Astrocyte of the cerebellum (primary cell): Measurements from ENCODE around the gene THSD4.
A peak's percentile ranks its signal among the peaks of the same experiment; 100 is the strongest.

Experiments
- DNase-seq: peaks from one replicate; pipeline ENCODE4 v3.0.0-alpha.2; 2011; ENCODE audit warnings: low read depth
- H3K4me3 ChIP-seq: 2 replicates; pipeline ENCODE4 v1.5.1; 2011; ENCODE audit warnings: mild to moderate bottlenecking, low read depth, low read length, moderate library complexity
- in situ Hi-C: cut with HindIII; loops from 2 replicates; pipeline ENCODE4 v1.10.0; 2017; ENCODE audit warnings: low sequenced_read_pairs
- TF ChIP-seq, protein P1 (sequence below): IDR thresholded peaks from 2 replicates; pipeline ENCODE4 v1.5.1; 2012; ENCODE audit warnings: low read length, low read depth, moderate library complexity, mild to moderate bottlenecking; ENCODE audit errors: missing control alignments

The THSD4 gene

GRCh38 chr15:71444866-71445590 lies 329.8 kb downstream of the THSD4 start:
- TF ChIP-seq, protein P1, sequence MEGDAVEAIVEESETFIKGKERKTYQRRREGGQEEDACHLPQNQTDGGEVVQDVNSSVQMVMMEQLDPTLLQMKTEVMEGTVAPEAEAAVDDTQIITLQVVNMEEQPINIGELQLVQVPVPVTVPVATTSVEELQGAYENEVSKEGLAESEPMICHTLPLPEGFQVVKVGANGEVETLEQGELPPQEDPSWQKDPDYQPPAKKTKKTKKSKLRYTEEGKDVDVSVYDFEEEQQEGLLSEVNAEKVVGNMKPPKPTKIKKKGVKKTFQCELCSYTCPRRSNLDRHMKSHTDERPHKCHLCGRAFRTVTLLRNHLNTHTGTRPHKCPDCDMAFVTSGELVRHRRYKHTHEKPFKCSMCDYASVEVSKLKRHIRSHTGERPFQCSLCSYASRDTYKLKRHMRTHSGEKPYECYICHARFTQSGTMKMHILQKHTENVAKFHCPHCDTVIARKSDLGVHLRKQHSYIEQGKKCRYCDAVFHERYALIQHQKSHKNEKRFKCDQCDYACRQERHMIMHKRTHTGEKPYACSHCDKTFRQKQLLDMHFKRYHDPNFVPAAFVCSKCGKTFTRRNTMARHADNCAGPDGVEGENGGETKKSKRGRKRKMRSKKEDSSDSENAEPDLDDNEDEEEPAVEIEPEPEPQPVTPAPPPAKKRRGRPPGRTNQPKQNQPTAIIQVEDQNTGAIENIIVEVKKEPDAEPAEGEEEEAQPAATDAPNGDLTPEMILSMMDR, result no peak
- H3K4me3 ChIP-seq, result no peak overlapping the region
- no peak for DNase-seq
- in situ Hi-C loops, result loop anchor here (25.0 kb wide), 1 partner anchor 333 kb away; the partner anchor contains the start of gene THSD4

- H3K4me3 ChIP-seq, result no peak overlapping the region
- DNase-seq, result no peak
- TF ChIP-seq, protein P1, result no peak
- in situ Hi-C loops, result loop anchor here (25.0 kb wide), 1 partner anchor 335 kb away; the partner anchor contains the start of gene THSD4
Observed at GRCh38 chr15:71447328-71448250, 332.3 kb downstream of the THSD4 start.

DNA sequence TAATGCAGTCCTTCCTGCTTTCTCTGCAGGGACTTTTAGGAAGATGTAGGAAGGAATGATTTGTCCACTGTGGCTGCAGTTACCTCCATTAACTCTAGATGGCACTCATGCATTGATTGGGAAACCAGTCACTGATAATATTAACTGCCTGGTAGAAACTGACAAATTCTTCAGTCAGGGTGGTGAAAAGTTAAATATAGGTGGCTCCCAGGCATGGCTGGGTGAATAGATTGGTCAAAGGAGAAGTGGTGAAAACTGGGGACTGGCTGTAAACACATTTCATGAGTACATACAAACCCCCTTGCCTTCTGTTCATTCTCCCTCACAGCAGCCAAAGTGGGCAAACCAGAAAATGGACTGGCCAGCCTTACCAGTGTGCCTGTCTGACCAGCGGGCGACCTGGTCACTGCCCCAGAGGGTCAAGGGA lies 333.4 kb downstream of the THSD4 start:
- TF ChIP-seq, protein P1, result peak; percentile 90
- in situ Hi-C loops, result loop anchor here (25.0 kb wide), 1 partner anchor 336 kb away; the partner anchor contains the start of gene THSD4
- H3K4me3 ChIP-seq, result no peak overlapping the region
- DNase-seq, result peak; percentile 73

- in situ Hi-C loops, result loop anchor here (25.0 kb wide), 1 partner anchor 337 kb away; the partner anchor contains the start of gene THSD4
- no peak for DNase-seq
- TF ChIP-seq, protein P1, result no peak
- H3K4me3 ChIP-seq, result no peak overlapping the region
Observed at GRCh38 chr15:71449363-71449762, 334.1 kb downstream of the THSD4 start.

DNA sequence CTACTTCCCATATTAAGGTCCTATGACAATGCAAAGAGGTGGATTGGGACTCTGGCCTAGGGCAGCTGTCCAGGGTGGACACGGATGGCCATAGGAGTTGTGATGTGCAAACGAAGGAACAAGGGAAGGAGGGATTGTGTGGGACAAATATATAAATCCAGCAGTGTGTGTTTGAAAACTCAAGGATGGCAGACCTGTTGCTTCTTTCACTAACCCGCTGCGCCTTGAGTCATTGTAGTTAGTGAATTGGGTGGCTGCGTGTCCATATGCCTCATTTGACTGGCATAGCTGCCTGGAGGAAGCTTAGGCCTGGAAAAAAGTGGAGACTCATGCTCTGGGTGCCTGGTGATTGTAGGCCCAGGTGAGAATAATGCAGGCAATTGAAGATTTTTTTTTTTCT lies 334.7 kb downstream of the THSD4 start:
- DNase-seq, result no peak
- TF ChIP-seq, protein P1, result no peak
- in situ Hi-C loops, result loop anchor here (25.0 kb wide), 1 partner anchor 338 kb away; the partner anchor contains the start of gene THSD4
- H3K4me3 ChIP-seq, result no peak overlapping the region

GRCh38 chr15:71451130-71451529 lies 335.9 kb downstream of the THSD4 start:
- no peak overlapping the region for H3K4me3 ChIP-seq
- TF ChIP-seq, protein P1, result no peak
- in situ Hi-C loops, result no loop called here
- no peak for DNase-seq
